Lower leg skin (tissue), 3 donors: ENCODE measurements around the gene TAOK3.

ENCODE experiments used
- CTCF ChIP-seq, 3 donors: fragments of 450-650 bp; IDR thresholded peaks; one replicate each; pipeline ENCODE4 v1.5.1; 2016; ENCODE audit warnings: antibody characterized with exemption in 3 of 3, mild to moderate bottlenecking in 3 of 3, moderate library complexity in 2 of 3
- POLR2A ChIP-seq, 2 donors: fragments of 450-650 bp; IDR thresholded peaks; one replicate each; pipeline ENCODE4 v1.6.1; 2016 to 2017; ENCODE audit warnings: antibody characterized with exemption in 2 of 2, mild to moderate bottlenecking in 1 of 2, moderate library complexity in 1 of 2

GRCh38 chr12:118119449-118119879, 253.2 kb downstream of the TAOK3 start:
- no peak for TF ChIP-seq CTCF (IDR thresholded peaks at IDR 0.05)
- TF ChIP-seq POLR2A (IDR thresholded peaks at IDR 0.05): no peak
